ENCODE measurements around the gene DLX5.

- TF ChIP-seq CTCF (IDR thresholded peaks at IDR 0.05) (no peak), POLR2A (IDR thresholded peaks at IDR 0.05) (no peak)
Observed at GRCh38 chr7:96998333-96998732, 26.3 kb downstream of the DLX5 start.
